Measurements from ENCODE around the gene PDE7B.
A peak's percentile ranks its signal among the peaks of the same experiment; 100 is the strongest.

PDE7B gene

GRCh38 chr6:135941275-135942025 lies 89.9 kb downstream of the PDE7B start:
- no peak overlapping the region for H3K27ac ChIP-seq
- TF ChIP-seq CTCF (conservative IDR thresholded peaks at IDR 0.05) (no peak), ZFX (IDR thresholded peaks at IDR 0.05) (no peak)

- H3K27ac ChIP-seq = peak overlapping the region; percentile 46
- TF ChIP-seq CTCF (conservative IDR thresholded peaks at IDR 0.05) = no peak
- TF ChIP-seq ZFX (IDR thresholded peaks at IDR 0.05) = no peak
Measured at GRCh38 chr6:135944120-135944519, 92.6 kb downstream of the PDE7B start.

- H3K27ac ChIP-seq = no peak overlapping the region
- TF ChIP-seq CTCF (conservative IDR thresholded peaks at IDR 0.05) (no peak), ZFX (IDR thresholded peaks at IDR 0.05) (no peak)
Measured at GRCh38 chr6:135946674-135947073, 95.2 kb downstream of the PDE7B start.

- TF ChIP-seq ZFX (IDR thresholded peaks at IDR 0.05) = no peak
- no peak for TF ChIP-seq CTCF (conservative IDR thresholded peaks at IDR 0.05)
- no peak overlapping the region for H3K27ac ChIP-seq
Measured at GRCh38 chr6:135950669-135951068, 99.2 kb downstream of the PDE7B start.

- no peak for TF ChIP-seq CTCF (conservative IDR thresholded peaks at IDR 0.05)
- TF ChIP-seq ZFX (IDR thresholded peaks at IDR 0.05) = no peak
Measured at GRCh38 chr6:135951169-135951568, 99.7 kb downstream of the PDE7B start.

GRCh38 chr6:135953818-135954217 lies 102.3 kb downstream of the PDE7B start:
- H3K27ac ChIP-seq = no peak overlapping the region
- TF ChIP-seq ZFX (IDR thresholded peaks at IDR 0.05) (no peak), CTCF (conservative IDR thresholded peaks at IDR 0.05) (no peak)

More at GRCh38 chr6:135951169-135951568, 99.7 kb downstream of the PDE7B start:
- H3K27ac ChIP-seq = no peak overlapping the region

GRCh38 chr6:135955099-135955498 lies 103.6 kb downstream of the PDE7B start:
- TF ChIP-seq ZFX (IDR thresholded peaks at IDR 0.05) (no peak), CTCF (conservative IDR thresholded peaks at IDR 0.05) (no peak)
- H3K27ac ChIP-seq = no peak overlapping the region

Measured in C4-2B (cell line).